CD4-positive, alpha-beta T cell treated with Interleukin-15 for 4 hours (primary cell): Measurements from ENCODE around the gene SLCO4C1.
A peak's percentile ranks its signal among the peaks of the same experiment; 100 is the strongest.
"Not testable (repeated sequence)": the region's sequence is repeated elsewhere in the genome, so short reads cannot be mapped to it uniquely, and the experiment has no call there.

Source experiments
- DNase-seq: peaks from one replicate; pipeline ENCODE4 v3.0.0-alpha.2; 2020; ENCODE audit warnings: low spot score

Gene SLCO4C1

DNA sequence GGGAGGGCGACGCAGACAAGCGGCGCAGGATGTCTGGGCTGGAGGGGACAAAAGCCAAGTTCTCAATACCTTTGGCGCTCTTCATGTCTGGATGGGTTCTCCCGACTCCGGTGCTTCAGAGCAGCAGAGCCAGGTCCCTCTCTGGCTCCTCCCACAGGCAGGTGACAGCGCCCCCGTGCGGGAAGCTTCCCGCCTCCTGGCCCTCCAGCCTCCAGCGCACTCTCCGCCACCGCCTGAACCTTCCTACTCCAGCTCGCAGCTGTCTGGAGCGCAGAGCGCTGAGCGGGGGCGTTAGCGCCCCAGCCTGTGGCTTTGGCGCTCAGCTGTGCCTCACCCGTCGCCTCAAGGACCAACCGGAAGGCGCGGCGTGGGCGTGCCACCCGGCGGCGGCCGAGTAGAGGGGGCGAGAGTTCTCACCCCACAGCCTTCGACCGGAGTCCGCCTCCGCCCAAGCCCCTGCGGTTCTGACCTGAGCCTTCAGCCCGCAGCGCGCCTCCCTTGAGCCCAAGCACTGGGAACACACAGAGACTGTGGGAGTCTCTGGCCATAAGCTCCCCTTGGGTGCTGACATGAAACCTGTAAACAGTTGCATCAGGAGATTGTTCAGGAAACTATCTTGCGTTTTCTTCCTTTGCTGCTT is at the start of gene SLCO4C1:
TSS of gene SLCO4C1 (minus strand) at position 107 of the 640 bp plus-strand sequence. CDS start at position 85, 22 bp downstream.
- peak; percentile 76 for DNase-seq

DNA sequence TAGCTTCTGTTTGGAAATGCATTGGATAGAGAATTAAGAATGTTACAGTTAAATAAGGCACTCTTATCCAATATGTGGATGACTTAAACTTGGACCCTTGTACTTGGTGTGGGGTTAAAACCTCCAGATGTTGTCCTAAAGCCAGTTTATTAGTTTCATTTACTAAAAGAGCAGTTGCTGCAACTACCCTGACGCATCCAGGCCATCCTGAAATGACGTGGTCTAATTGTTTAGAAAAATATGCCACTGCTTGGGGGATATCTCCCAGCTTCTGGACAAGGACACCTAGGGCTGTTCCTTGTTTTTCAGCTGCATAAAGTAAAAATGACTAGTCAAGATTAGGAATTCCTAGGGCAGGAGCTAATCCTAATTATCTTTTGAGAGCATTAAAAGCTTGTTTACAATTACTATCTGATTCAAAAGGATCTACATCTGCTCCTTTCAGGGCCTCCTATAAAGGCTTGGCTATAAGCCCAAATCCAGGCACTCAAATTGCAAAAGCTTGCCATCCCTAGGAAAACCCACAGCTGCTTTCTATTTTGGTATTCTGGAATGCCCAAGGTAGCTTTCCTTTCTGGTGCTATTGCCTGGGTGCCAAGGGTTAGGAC is 45.7 kb upstream of the SLCO4C1 start:
- no peak for DNase-seq

- DNase-seq = no peak
Observed at GRCh38 chr5:102324714-102325113, 28.6 kb upstream of the SLCO4C1 start.

DNA sequence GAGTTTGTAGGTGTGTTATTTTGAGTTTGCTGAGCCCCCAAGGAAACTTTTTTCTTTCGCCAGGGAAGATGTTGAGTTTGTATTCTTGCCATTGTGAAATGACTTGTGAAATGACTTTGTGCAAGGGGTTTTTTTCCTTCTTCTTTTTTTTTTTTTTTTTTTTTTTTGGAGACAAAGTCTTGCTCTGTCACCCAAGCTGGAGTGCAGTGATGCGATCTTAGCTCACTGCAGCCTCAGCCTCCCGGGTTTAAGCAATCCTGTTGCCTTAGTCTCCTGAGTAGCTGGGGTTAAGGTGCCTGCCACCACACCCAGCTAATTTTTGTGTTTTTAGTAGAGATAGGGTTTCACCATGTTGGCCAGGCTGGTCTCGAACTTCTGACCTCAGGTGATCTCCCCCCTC is 22.7 kb upstream of the SLCO4C1 start:
- DNase-seq = not testable (repeated sequence)

GRCh38 chr5:102314328-102314727 is 18.2 kb upstream of the SLCO4C1 start:
- no peak for DNase-seq

DNA sequence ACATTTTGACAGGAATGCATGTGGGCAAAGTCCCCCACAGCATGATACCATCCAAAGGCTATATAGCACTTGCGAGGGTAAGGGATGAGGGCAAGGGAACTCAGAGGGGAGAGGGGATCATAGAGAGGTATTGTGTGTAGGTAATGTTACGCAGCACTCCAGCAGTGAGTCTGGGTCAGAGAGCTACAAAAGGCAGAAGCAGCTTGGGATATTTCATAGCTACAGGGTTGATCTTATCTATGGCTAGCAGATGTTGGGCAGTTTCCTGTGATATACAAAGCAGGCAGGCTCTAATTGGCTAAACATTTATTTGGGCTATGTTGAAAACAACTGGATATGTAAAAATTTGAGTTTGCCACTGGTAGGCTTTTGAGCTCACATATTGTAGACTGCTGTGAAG is 17.8 kb upstream of the SLCO4C1 start:
- no peak for DNase-seq

DNA sequence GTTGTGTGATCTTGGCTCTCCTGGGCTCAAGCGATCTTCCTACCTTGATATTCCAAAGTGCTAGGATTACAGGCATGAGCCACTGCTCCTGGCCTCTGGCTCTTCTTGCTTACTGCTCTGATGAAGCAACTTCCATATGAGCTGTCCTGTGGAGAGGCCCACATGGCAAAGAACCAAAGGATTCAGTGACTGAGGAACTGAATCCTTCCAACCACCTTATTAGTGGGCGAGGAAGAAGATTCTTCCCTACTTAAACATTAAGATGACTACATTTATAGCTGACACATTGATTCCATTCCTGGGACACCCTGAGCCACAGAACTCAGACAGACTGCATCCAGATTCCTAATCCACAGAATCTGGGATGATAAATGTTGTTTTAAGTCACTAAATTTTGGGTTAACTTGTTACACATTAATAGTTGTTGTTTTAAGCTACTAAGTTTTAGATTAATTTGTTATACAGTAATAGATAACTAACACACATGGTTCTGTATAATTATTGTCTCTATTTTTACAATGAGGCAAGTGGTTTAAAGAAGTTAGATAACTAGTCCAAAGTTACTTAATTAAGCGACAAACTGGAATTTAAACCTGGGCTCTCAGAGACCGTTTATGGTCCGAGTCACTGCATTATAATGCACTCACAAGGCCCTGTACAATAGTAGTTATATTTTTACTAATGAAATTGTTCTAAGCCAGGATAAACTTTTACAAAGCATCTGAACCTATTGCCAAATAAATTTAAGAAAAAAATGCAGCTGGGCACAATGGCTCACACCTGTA is 16.7 kb upstream of the SLCO4C1 start:
- no peak for DNase-seq

GRCh38 chr5:102309586-102309985 is 13.5 kb upstream of the SLCO4C1 start:
- no peak for DNase-seq

DNA sequence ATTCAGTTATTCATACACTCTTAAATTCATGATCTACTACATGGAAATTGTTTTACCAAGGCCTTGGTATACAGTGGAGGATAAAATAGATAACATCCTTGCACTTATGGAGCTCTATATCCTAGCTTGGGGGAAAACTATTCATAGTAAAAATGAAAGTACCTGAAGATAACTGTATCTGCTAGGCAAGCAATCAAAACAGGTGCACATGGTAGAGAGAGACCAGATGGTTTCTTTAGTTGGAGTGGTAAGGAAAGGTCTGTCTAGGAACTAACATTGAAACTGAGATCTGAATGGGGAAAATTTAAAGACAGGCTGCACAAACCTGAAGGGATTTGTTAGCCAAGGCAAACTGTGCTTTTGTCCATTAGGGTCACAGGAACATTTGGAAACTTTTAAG is 11.1 kb upstream of the SLCO4C1 start:
- no peak for DNase-seq

- no peak for DNase-seq
Observed at GRCh38 chr5:102306121-102306520, 10.0 kb upstream of the SLCO4C1 start.

DNA sequence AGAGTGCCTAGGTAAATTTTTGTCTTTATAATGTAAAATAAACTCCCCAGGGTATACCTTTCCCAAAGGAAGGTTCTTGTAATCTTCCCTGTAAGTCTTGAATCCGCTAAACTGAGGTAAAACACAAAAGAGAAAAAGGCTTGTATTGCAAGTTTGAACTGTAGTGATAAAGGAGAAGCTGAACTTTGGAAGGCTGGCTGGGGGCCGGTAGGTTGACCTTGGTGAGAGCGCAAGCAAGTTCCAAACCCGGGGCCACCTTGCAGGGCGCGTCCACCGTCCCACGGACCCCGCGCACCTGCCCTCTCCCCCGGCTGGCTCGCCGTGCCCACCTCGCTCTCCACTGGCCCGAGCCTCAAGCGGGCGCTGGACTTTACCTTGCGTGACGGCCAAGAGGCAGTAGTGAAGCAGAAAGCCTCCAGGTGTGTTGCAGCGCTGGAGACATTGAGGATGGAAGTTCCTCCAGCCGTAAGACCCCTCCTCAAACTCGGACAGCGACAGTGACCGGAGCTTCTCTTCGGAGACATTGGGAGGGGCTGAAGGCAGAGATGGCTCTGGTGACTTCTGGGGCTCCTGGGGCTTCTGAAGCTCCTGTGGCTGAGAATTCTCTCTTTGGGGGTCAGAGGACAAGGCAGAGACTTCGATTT is 428 bp downstream of the SLCO4C1 start:
- no peak for DNase-seq

DNA sequence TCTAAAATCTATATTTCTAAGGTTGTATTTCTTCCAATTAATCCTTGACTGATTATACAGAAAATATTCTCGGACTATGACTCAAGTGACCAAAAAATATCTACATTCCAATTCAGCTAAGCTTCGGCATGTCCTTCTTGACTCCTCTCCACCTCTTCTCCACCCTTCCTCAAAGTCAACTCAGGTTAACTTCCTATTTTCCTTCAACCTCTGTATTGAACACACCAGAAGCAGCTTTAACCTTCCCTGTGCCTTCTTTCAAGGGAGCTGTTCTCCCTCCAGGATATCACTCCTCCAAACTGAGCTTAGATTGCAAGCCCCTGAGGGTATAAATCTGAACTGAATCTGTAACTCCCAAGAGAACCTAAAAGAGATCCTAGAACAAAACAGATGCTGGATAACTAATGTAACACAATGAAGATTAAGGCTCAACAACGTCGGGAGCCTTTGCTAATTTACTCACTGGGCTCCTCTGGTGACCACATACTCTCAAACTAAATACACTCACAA is 1.1 kb downstream of the SLCO4C1 start:
- no peak for DNase-seq

GRCh38 chr5:102290004-102290403 is 6.1 kb downstream of the SLCO4C1 start:
- DNase-seq = no peak

DNA sequence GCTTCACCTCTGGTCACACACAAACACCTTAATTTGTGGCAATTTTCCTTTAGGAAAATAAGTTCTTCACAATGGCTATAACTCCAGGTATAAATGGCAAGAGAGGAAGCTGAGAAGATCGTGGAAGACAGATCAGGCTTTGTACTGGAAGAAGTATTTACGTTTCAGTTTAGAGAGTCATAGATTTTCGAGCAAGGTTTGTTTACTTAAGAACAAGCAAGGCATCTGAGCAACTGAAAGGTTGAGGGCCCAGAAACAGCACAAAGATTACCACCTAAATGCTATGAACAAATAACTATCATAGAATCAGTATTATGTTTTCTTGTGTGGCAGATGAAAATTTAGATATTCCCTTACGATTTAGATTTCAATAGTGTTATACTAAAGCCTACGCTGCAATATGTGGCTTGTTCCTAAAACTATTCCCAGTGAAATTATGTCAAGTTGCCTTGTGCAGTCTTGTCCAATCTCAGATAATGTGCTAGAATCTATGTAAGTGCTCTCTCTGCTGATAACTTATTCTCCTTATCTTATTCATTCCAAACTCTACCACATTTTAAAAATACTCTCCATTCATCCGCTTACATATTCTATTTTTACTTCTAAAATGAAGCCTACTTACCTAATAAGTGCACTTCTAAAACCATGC is 6.7 kb downstream of the SLCO4C1 start:
- DNase-seq = no peak

DNA sequence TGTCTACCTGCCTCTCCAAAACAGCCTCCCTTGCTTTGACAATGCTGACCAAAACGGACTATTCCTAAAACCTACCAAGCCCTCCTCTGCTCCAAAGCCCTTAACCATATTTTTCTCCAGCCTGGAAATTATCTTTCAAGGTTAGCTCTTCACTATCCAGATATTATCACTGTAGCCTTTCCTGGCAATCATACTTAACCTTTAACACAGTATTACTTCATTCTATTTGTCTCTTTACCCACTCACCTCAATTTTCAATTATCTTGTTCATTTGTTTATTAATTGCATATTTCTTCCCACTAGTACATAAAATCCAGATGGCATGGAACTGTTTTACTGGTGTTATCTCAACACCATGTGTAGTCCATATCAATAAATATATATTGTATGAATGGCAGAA is 7.5 kb downstream of the SLCO4C1 start:
- DNase-seq = no peak

DNA sequence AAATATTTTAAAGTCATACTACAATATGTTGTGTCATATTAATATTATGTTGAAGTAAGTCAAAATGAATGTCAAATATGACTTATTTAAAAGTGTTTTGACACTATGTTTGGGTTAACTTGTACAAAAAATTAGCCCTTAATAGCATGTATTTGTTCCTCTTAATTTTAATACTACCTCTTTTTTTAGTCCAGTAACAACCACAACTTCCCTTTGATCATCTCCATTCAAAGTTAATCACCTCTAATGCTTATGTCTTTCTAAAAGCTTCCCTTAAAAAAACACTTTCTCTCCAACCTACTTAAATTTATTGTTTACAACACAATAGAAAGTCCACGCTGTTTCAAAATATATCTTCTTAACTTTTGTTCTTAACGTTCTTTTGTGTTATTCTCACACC is 9.6 kb downstream of the SLCO4C1 start:
- DNase-seq = no peak

DNA sequence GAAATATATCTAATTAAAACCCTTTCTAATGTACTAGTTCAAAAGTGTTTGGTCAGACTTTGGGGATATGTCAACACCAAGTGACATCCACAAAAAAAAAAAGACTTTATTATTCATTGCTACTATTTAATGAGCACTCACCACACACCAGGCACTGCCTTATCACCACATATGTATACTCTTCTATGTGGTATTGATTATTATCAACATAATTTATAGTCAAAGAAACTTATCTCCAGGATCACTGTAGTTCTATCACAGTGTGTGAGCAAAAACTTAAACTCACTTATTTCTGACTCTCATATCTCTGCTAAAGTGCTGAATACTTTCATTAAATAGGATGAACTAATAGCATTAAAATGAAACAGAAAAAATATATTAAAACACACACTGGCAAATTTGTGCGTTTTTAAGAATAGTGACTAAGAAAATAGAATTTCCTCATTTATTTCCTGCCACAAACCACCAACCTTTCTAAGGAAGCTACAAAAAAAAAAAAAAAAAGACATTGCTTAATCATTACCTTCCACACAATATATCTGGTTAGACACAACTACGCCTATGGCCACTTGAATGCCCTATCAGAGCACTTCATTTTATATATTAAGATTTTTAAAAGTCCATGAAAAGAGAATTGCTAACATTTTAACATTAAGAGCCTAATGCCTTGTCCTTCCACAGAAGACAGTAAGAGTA is 12.8 kb downstream of the SLCO4C1 start:
- no peak for DNase-seq

DNA sequence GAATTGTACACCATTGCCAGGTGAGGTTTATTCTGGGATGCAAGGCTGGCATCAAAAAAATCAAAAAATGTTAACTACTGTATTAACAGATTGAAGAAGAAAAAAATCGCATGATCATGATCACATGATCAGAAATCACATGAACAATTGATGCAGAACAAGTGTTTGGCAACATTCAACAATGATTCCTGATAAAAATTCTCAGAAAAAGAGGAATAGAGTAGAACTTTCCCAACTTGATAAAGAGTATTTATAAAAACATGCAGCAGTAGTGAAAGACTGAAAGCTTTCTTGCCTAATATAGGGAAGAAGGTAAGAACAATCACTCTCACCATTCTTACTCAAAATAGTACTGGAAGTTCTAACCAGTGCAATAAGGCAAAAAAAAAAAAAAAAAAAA is 16.4 kb downstream of the SLCO4C1 start:
- no peak for DNase-seq

DNA sequence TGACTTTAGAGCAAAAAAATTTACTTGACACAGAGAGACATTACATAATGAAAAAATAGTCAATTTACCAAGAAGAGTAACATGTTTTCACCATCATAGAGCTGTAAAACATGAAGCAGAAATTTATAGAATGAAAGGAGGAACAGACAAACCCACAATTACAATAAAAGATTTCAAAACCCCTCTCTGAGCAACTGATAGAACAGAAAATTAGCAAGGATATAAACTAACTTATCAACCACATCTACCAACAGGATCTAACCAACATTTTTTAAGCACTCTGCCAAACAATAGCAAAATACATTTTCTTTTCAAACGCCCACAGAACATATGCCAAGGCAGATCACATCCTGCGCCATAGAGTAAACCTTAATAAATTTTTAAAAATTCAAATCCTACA is 17.9 kb downstream of the SLCO4C1 start:
- DNase-seq = no peak

GRCh38 chr5:102277144-102277543 is 18.9 kb downstream of the SLCO4C1 start:
- no peak for DNase-seq

DNA sequence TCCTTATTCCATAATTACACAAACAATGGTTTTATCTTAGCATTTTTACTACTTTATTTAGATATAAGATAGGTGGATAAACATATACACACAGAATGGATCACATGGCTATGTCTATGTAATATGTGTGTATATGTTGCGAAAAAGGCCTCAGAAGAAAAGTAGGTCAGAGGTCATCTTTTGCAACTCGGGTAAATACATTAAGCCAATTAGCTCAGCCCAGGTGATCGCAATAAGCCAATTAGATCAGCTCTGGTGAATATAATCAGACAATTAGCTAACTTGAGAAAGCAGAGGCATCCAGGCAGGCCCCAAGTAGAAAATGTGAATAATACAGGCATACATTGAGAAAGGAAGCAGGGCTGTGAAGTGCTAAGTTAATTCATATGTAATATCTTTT is 24.3 kb downstream of the SLCO4C1 start:
- no peak for DNase-seq
